B cell (primary cell): ENCODE results near the gene PALM. TPM values are rescaled to one million over a fixed set of nuclear protein-coding genes. Genes with fewer than 3 reads are reported as not detected.

Source experiments
- ATAC-seq: fragments of 200-7000 bp; cut with Tn5 transposase; one replicate; pipeline ENCODE4 v1.10.0; 2021; ENCODE audit warnings: low read depth, mild to moderate bottlenecking, moderate number of reproducible peaks, moderate library complexity
- CTCF ChIA-PET: fragments of 350-600 bp; sonication (Branson Sonifier 250); formaldehyde crosslinking; loops from one replicate; lab custom pipeline; 2021; ENCODE audit warnings: antibody characterized with exemption, inconsistent platforms; lab: Charles Lee
- POLR2A ChIA-PET: fragments of 350-600 bp; sonication (Branson Sonifier 250); formaldehyde crosslinking; loops from one replicate; lab custom pipeline; 2021; ENCODE audit warnings: antibody characterized with exemption; lab: Charles Lee
- DNase-seq: peaks from one replicate; pipeline ENCODE4 v3.0.0; 2013
- H2AFZ ChIP-seq: 2 replicates; pipeline ENCODE4 v1.6.1; 2012; ENCODE audit warnings: mild to moderate bottlenecking, low read depth, low read length; ENCODE audit not compliant: insufficient read depth, poor library complexity, severe bottlenecking
- H3K27ac ChIP-seq, 2 donors: 1 replicate in 1 of 2; 2 replicates in 1 of 2; pipeline ENCODE4 v1.5.1; 2012 to 2013; ENCODE audit warnings: low read length in 2 of 2, mild to moderate bottlenecking in 2 of 2, moderate library complexity in 1 of 2
- H3K27me3 ChIP-seq, 4 experiments: fragments of 200-600 bp in 1 of 4; sonication (generic) in 1 of 4; replicated peaks in 1 of 4; 1 replicate in 2 of 4; 2 replicates in 2 of 4; pipeline versions ENCODE4 v1.6.1 to v1.7.0; 2013 to 2016; ENCODE audit warnings: low read length in 3 of 4, mild to moderate bottlenecking in 2 of 4, mixed read lengths in 1 of 4, moderate library complexity in 1 of 4; ENCODE audit not compliant: insufficient read depth in 4 of 4, control insufficient read depth in 3 of 4; ENCODE audit errors: control extremely low read depth in 1 of 4
- H3K36me3 ChIP-seq, 2 experiments: replicated peaks in 1 of 2; 1 replicate in 1 of 2; 2 replicates in 1 of 2; pipeline versions ENCODE4 v1.6.1 to v1.7.1; 2013; ENCODE audit warnings: low read length in 1 of 2; ENCODE audit not compliant: insufficient read depth in 2 of 2, control insufficient read depth in 1 of 2; ENCODE audit errors: control extremely low read depth in 1 of 2, extremely low read depth in 1 of 2
- H3K4me1 ChIP-seq, 2 donors: fragments of 200-600 bp in 1 of 2; sonication (generic) in 1 of 2; 1 replicate in 1 of 2; 2 replicates in 1 of 2; pipeline versions ENCODE4 v1.5.1 to v1.6.1; 2013 to 2017; ENCODE audit warnings: low read length in 2 of 2; ENCODE audit not compliant: control insufficient read depth in 2 of 2, insufficient read depth in 2 of 2
- H3K4me2 ChIP-seq: replicated peaks from 2 replicates; pipeline ENCODE3; 2012; ENCODE audit warnings: mild to moderate bottlenecking, low read depth, low read length; ENCODE audit not compliant: poor library complexity, severe bottlenecking
- H3K4me3 ChIP-seq, 5 experiments: fragments of 200-600 bp in 1 of 5; sonication (generic) in 1 of 5; 1 replicate in 3 of 5; 2 replicates in 2 of 5; pipeline versions ENCODE4 v1.5.1 to v1.7.0; 2011 to 2016; ENCODE audit warnings: low read length in 4 of 5, mild to moderate bottlenecking in 4 of 5, low read depth in 2 of 5, control low read depth in 1 of 5, moderate library complexity in 1 of 5; ENCODE audit not compliant: insufficient read depth in 1 of 5; ENCODE audit errors: control extremely low read depth in 1 of 5, extremely low read depth in 1 of 5
- H3K79me2 ChIP-seq: fragments of 200-600 bp; sonication (generic); one replicate; pipeline ENCODE4 v1.6.0; 2016; ENCODE audit warnings: low read length; ENCODE audit not compliant: control insufficient read depth, insufficient read depth
- H3K9ac ChIP-seq: fragments of 200-600 bp; sonication (generic); 2 replicates; pipeline ENCODE4 v1.6.1; 2017; ENCODE audit warnings: mild to moderate bottlenecking, low read length, moderate library complexity
- H3K9me3 ChIP-seq, 3 donors: one replicate each; pipeline versions ENCODE4 v1.6.1 to v1.7.1; 2013; ENCODE audit warnings: low read length in 2 of 3; ENCODE audit not compliant: control insufficient read depth in 2 of 3, insufficient read depth in 1 of 3; ENCODE audit errors: control extremely low read depth in 1 of 3
- H4K20me1 ChIP-seq: 2 replicates; pipeline ENCODE4 v1.6.0; 2012; ENCODE audit warnings: mild to moderate bottlenecking, low read length; ENCODE audit not compliant: insufficient read depth, control insufficient read depth, poor library complexity, severe bottlenecking
- H3K27ac Mint-ChIP-seq: one replicate; pipeline ENCODE4 v1.8.0; 2021; ENCODE audit warnings: mixed read lengths
- H3K27me3 Mint-ChIP-seq: one replicate; pipeline ENCODE4 v1.8.0; 2021; ENCODE audit warnings: mixed read lengths
- H3K4me1 Mint-ChIP-seq: one replicate; pipeline ENCODE4 v1.8.0; 2021; ENCODE audit warnings: mixed read lengths
- H3K4me3 Mint-ChIP-seq: one replicate; pipeline ENCODE4 v1.8.0; 2021; ENCODE audit warnings: mixed read lengths
- H3K9me3 Mint-ChIP-seq: one replicate; pipeline ENCODE4 v1.8.0; 2022; ENCODE audit warnings: mixed read lengths; ENCODE audit not compliant: insufficient read depth
- CTCF ChIP-seq: fragments of 200-600 bp; IDR thresholded peaks from one replicate; pipeline ENCODE4 v1.8.0; 2022; ENCODE audit warnings: antibody characterized with exemption, mild to moderate bottlenecking
- EZH2 ChIP-seq: IDR thresholded peaks from 2 replicates; pipeline ENCODE4 v1.6.1; 2012; ENCODE audit warnings: borderline replicate concordance, low read depth, mild to moderate bottlenecking, moderate library complexity, low read length; ENCODE audit not compliant: insufficient read depth, poor library complexity, severe bottlenecking
- WGBS: methylation state at CpG from one replicate; pipeline ENCODE4 v1.1.5; 2013; ENCODE audit warnings: missing lambda C conversion rate; ENCODE audit not compliant: insufficient coverage; 5-methylcytosine and 5-hydroxymethylcytosine counted together
- intact Hi-C: fragments of 100-400 bp; cut with micrococcal nuclease; formaldehyde crosslinking; loops from one replicate; pipeline ENCODE4 v1.10.0; 2022
- polyA plus RNA-seq: library from polyadenylated mRNA; depleted of rRNA; stranded (reverse); fragments of >200 nt; gene quantifications from 2 replicates; pipeline ENCODE4 v1.2.3, GENCODE V29; 2012
- total RNA-seq, 2 donors: library from RNA; stranded (reverse); fragments of 120-200 nt in 1 of 2; gene quantifications; 1 replicate in 1 of 2; 2 replicates in 1 of 2; pipeline versions ENCODE4 v1.2.3 to v1.2.4, GENCODE V29; 2013 to 2022

Gene PALM
- total and polyA plus RNA-seq, 2 donors (not counting 1 experiment from before 2014, with no cell fraction given): 0.15 TPM; not detected in 1

- H3K27me3 Mint-ChIP-seq: peaks cover 9% of the 10 kb centered on the region
- no peak overlapping the region for H3K9ac ChIP-seq
- H2AFZ ChIP-seq: no peak overlapping the region
- ChIA-PET POLR2A (no interaction called here), CTCF (no interaction called here)
- H3K4me1 Mint-ChIP-seq: peaks cover 2% of the 10 kb centered on the region
- no peak overlapping the region for H3K27ac Mint-ChIP-seq
- DNase-seq (peak; percentile 11), ATAC-seq (no peak)
- H3K4me3 Mint-ChIP-seq: no peak overlapping the region
- no peak overlapping the region for H3K4me3 ChIP-seq
- H3K27me3 ChIP-seq: peaks cover 0 to 15% (median 0%) of the 10 kb centered on the region in 4 experiments
- no peaks in the 10 kb centered on the region for H4K20me1 ChIP-seq
- no peaks in the 10 kb centered on the region for H3K9me3 ChIP-seq
- no peak for TF ChIP-seq CTCF
- no peak for TF ChIP-seq EZH2
- no peaks in the 10 kb centered on the region for H3K9me3 Mint-ChIP-seq
- no peaks in the 10 kb centered on the region for H3K36me3 ChIP-seq
- no peak overlapping the region for H3K27ac ChIP-seq
- 93% methylated on average over 4 of the region's 5 CpGs for WGBS
- H3K79me2 ChIP-seq: no peaks in the 10 kb centered on the region
- intact Hi-C loops: no loop called here
- H3K4me2 ChIP-seq: no peak overlapping the region
- H3K4me1 ChIP-seq: peaks cover 0 to 3% of the 10 kb centered on the region in 2 donors
Observed at GRCh38 chr19:772063-772462, 63.3 kb downstream of the PALM start.

GRCh38 chr19:772730-773436, 64.1 kb downstream of the PALM start:
- peaks cover 2% of the 10 kb centered on the region for H3K4me1 Mint-ChIP-seq
- POLR2A ChIA-PET: interaction anchor here (0.8 kb wide), 1 partner anchor 91 kb away, joined by 3 read pairs; no protein-coding TSS in a partner anchor
- H3K4me2 ChIP-seq: no peak overlapping the region
- CTCF ChIA-PET: interaction anchor here (1.2 kb wide), 1 partner anchor 90 kb away, joined by 3 read pairs; no protein-coding TSS in a partner anchor
- DNase-seq (peak; percentile 7), ATAC-seq (no peak)
- H3K36me3 ChIP-seq: no peaks in the 10 kb centered on the region
- no peaks in the 10 kb centered on the region for H3K9me3 Mint-ChIP-seq
- H2AFZ ChIP-seq: no peak overlapping the region
- H3K4me1 ChIP-seq: peaks cover 0 to 3% of the 10 kb centered on the region in 2 donors
- H3K27me3 ChIP-seq: peaks cover 0 to 15% (median 0%) of the 10 kb centered on the region in 4 experiments
- H3K9me3 ChIP-seq: no peaks in the 10 kb centered on the region
- WGBS: 81% methylated on average over 13 of the region's 18 CpGs
- H3K27ac Mint-ChIP-seq: no peak overlapping the region
- no peak overlapping the region for H3K27ac ChIP-seq
- no peaks in the 10 kb centered on the region for H3K79me2 ChIP-seq
- no peak overlapping the region for H3K4me3 ChIP-seq
- H3K27me3 Mint-ChIP-seq: peaks cover 6% of the 10 kb centered on the region
- H4K20me1 ChIP-seq: no peaks in the 10 kb centered on the region
- intact Hi-C loops: no loop called here
- H3K4me3 Mint-ChIP-seq: no peak overlapping the region
- TF ChIP-seq CTCF (no peak), EZH2 (no peak)
- H3K9ac ChIP-seq: no peak overlapping the region
